Erythroblast (primary cell): Measurements from ENCODE around the gene OGT.

Source experiments
- GATA1 ChIP-seq: IDR thresholded peaks from 2 replicates; pipeline ENCODE4 v1.6.1; 2011; ENCODE audit warnings: low read depth, mild to moderate bottlenecking, control low read depth, low read length, moderate library complexity
- POLR2A ChIP-seq: IDR thresholded peaks from 2 replicates; pipeline ENCODE4 v1.6.1; 2011; ENCODE audit warnings: mild to moderate bottlenecking, low read length

GRCh38 chrX:71616672-71617529, 84.0 kb downstream of the OGT start:
- TF ChIP-seq POLR2A, result no peak
- no peak for TF ChIP-seq GATA1
